HG03521 (cell line): Measurements from ENCODE around the gene SULT1A1.
"Not testable (repeated sequence)": the region's sequence is repeated elsewhere in the genome, so short reads cannot be mapped to it uniquely, and the experiment has no call there.

Source experiments
- ATAC-seq: cut with Tn5 transposase; IDR thresholded peaks from one replicate; pipeline ENCODE4 v1.9.1; 2021; ENCODE audit warnings: mild to moderate bottlenecking, moderate library complexity; ENCODE audit not compliant: unreplicated experiment

SULT1A1 gene

DNA sequence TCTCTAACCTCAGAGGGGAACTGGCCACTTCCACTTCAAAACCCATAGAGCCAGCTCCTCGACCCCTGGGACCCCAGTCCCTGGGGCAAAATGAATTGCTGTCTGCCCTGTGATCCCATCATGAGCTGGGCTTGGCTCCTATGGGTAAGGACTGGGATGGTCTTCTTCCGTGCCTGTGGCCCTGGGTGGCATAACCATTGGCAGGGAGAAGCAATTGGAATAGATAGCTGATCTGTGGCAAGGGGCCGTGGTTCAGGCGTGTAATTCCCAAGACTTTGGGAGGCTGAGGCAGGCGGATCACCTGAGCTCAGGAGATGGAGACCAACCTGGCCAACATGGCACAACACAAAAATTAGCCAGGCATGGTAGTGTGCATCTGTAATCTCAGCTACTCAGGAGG, 17.3 kb downstream of the SULT1A1 start:
- no peak for ATAC-seq

DNA sequence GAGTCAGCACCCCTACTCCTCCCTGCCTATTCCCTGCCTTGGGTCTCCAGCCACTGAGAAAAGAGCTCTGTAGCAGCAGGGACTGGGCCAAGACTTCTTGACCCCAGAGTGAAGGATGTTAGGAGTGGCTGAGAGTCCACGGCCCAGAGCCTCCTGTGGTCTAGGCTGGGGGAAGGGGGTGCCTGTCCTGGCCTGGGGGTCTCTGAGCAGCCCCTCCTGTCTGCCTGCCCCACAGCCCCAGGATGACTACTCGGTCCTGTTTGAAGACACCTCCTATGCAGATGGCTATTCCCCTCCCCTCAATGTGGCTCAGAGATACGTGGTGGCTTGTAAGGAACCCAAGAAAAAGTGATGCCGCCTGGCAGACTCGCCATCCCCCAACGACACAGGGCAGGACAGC, 18.5 kb downstream of the SULT1A1 start:
- ATAC-seq, result no peak

DNA sequence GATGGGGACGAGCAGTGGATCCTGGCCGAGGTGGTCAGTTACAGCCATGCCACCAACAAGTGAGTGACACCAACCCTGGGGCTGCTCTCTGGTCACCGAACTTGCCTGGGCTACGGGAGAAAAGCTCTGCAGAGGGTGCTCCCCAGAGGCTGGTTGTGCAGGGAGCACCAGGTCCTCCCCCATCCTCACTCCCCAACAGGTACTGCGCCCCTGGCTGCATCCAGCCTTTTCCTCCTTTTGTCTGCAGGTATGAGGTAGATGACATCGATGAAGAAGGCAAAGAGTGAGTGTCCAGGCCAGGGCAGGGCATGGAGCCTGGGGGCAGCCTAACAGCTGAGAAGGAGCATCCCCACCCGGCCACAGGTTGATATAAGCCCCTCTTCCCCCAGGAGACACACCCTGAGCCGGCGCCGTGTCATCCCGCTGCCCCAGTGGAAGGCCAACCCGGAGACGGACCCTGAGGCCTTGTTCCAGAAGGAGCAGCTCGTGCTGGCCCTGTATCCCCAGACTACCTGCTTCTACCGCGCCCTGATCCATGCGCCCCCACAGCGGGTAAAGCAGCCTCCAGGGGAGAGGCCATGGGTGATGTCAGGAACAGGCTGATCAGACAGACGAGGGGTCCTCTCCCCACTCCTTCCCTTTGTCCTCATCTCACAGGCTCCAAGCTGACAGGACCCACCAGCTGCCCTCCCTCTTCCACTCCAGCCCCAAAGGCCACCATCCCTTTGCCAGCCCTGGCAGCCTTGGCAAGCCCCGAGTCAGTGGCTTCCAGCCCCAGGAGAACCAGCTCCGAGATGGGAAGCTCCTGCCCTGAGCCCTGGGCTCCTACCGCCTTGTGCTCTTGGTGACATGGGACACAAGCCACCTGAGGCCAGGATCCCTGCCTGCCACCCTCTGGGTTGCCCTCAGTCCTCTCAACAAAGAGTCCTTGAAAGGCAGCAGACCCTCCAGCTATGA, 19.2 kb downstream of the SULT1A1 start:
- ATAC-seq, result no peak

DNA sequence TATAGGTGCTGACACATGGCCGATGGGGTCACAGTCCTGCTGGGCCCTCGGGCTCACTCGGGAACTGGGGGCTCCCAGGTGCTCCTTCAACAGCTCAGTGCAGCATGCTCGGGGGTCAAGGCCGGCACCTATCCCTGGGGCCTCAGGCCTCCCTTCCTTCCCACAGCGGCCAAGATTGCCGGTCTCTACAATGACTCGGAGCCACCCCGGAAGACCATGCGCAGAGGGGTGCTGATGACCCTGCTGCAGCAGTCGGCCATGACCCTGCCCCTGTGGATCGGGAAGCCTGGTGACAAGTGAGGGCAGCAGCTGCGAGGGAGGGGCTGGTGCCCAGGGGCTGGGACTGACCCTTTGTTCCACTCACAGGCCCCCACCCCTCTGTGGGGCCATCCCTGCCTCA, 19.9 kb downstream of the SULT1A1 start:
- no peak for ATAC-seq

DNA sequence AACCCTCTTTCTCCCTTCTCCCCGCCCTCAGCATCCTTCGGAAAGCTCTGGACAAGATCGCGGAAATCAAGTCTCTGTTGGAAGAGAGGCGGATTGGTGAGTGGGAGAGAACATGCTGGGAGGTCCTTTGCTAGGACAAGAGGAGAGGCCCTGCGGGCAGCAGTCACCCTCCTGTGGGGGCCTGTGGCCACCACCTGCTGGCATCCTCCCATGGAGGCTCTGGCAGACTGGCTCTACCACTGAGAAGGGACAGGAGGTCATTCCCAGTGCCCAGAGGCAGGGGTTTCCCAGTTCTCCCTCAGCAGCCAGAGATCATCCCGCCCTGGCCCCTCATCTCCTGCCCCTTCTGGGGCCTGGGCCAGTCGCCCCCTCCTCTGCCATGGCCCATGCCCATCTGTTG, 20.8 kb downstream of the SULT1A1 start:
- no peak for ATAC-seq

DNA sequence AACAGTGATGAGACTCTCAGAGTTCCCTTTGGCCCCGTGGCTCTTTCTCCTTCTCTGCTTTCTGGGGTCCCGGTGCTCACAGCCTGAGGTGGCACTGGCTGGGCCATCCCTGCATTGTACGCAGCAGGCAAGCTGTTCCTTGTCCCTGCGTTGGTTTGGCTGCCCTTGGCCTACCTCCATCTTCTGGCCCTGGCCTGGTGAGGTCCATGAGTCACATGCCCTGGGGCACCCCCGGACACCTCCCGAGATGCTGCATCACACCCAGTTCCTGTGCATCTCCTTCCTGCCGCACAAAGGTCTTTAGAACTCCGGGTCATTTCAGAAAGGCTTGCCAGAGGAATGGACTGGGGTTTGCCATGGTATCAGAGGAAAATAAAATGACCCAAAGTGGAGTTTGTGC, 22.5 kb downstream of the SULT1A1 start:
- no peak for ATAC-seq

DNA sequence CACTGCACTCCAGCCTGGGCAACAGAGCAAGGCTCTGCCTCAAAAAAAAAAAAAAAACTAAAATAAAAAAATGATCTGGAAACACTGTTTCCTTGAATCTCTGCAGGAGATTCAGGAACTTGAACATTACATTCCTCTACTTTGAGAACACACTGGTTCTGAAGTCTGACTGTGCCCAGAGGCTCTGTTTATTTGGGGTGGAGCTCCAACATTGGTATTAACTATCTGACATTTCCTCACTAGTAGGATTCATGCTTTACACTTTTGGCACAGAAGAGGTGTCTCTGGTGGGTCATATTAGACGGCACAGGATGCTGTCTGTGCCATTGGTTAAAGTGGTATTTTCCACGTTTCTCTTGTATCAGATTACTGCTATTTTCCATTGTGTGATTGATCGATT, 23.4 kb downstream of the SULT1A1 start:
- ATAC-seq, result no peak

DNA sequence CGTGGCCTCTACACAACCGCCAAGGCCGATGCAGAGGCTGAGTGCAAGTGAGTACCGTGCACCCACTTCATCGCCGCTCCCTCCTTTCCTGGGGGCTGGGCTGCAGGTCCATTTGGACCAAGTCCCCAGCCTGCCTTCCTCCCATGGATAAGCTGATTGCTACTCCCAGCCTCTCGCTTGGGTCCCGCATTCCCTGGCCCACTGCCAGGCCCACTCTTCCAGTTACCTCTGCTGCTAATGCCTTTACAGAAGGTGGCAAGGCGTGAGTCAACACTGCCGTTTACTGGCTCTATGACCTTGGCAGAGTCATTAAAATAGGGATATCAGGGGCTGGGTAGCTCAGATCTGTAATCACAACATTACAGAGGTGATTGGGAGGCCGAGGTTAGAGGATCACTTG, 24.2 kb downstream of the SULT1A1 start:
- no peak for ATAC-seq

DNA sequence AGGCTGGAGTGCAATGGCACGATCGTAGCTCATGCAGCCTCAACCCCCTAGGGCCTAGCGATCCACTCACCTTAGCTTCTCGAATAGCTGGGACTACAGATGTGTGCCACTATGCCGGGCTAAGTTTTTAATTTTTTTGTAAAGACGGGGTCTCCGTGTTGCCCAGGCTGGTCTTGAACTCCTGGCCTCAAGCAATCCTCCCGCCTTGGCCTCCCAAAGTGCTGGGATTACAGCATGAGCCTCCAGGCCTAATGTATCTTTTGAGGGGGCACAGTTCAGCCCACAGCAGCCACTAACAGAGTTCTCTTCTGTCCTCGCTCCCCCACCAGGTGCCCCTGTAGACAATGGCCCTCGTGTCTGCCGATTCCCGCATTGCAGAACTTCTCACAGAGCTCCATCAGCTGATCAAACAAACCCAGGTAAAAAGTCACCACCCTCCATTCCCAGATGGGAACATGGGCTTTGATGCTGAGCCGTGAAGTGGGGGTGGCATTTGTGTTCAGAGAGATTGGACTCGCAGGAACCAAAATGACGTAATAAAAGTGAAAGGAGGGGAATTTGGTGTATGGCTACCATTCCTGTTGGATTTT, 29.0 kb downstream of the SULT1A1 start:
- no peak for ATAC-seq

DNA sequence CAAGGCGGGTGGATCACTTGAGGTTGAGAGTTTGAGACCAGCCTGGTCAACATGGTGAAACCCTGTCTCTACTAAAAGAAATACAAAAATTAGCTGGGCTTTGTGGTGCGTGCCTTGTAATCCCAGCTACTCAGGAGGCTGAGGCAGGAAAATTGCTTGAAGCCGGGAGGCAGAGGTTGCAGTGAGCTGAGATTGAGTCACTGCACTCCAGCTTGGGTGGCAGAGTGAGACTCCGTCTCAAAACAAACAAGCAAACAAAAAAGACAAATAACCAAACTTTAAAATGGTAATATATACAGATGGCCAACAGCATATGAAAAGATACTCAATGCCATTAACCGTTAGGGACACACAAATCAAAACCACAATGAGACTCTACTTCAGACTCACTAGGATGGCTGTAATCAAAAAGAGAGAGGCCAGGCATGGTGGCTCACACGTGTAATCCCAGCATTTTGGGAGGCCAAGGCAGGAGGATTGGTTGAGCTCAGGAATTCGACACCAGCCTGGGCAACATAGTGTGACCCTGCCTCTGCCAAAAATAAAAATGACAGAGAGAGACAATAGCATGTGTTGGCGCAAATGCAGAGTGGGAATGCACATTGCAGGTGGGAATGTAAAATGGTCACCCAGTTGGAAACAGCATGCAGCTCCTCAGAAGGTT, 34.3 kb downstream of the SULT1A1 start:
- no peak for ATAC-seq

DNA sequence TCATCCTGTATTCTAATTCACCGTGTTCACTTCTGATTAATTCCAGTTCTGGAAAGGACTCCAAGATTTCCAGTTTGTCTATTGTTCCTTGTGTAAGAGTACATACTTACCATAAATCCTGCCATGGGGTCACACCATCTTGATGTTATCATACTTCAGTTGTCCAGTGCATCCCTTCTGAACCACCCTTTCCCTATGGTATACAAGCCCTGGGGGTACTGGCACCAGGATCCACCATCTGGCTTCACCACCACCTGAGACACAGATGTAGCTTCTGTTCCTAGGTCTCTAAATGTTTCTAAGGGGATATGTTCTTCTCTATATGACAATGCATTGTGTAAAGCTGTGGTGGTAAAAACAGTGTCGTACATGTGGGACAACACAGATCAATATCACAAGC, 34.9 kb downstream of the SULT1A1 start:
- no peak for ATAC-seq

DNA sequence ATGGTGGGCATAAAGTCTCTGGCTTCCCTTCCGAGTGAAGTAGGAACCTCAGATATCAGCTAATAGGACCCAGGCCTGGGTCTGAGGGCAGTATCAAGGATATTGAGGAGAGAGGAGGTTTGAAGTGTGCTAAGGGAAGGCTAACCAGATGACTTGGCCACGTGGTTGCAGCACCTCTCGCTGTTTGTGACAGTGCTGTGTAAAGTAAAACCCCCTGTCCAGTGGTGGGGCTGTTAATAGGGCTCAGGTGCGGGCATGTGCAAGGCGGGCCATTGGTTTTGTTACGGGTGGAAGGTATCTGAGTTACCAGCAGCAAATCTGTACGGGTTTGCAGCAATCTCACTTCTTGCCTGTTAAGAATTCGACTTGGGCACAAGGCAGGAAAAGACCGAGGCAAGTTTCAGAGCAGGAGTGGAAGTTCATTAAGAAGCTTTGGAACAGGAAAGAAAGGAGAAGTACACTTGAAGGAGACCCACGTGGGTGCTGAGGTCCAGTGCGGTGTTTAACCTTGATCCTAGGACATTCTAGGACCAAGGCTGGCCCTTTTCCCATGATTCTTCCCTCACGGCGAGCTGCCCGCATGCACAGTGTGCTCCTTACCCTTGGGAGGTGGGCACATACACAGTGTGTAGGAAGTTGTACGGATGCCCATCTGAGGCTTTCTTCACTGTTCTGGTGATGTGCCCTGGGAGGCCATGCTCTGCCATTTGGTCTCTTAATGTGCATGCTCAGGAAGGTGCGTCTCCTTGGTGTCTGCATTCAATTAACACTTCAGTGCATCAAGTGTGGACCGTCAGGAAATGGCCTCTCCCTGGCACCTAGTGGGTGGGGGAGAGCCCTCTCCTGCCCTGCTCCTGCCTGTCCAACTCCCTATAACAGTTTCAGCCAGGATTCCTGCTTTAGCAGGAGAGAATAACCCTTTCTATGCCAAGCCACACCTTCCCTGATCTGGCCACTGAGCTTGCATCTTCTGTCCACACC, 35.8 kb downstream of the SULT1A1 start:
- no peak for ATAC-seq

DNA sequence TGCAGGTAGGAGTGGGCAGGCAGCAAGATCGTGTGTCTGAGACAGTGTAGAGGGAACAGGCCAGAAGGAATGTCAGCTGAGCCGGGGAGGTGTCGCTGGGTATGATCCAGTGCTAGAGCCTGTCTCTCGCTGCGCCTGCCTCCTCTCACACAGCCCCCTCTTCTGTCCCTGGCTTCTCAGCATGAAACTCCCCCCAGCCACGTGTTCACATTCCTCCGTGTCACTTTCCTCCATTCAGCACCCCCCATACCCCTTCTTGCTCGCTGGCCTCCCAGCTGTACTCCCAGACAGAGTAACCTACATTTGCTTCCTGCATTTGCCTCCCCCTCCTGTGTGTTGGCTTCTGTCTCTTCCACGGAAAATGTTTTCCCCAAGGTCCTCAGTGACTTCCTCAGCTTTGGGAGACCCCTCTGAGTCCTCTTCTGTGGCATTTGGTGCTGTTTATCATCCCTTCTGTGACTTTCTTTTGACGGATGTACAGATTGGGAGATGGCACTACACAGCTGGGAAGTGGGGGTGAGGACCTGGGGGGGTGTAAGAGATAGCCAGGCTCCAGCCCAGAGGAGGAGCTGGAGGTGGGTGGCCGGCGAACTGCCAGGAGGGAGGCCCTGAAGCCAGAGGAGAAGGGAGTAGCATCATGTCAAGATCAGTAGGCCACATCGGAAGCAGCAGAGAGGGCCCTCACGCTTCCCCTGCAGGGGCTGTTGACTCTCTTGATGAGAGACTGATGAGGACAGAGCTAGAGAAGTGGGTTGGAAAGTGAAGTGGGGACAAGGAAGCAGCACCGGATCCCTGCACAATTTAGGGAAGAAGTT, 36.9 kb downstream of the SULT1A1 start:
- ATAC-seq, result no peak

DNA sequence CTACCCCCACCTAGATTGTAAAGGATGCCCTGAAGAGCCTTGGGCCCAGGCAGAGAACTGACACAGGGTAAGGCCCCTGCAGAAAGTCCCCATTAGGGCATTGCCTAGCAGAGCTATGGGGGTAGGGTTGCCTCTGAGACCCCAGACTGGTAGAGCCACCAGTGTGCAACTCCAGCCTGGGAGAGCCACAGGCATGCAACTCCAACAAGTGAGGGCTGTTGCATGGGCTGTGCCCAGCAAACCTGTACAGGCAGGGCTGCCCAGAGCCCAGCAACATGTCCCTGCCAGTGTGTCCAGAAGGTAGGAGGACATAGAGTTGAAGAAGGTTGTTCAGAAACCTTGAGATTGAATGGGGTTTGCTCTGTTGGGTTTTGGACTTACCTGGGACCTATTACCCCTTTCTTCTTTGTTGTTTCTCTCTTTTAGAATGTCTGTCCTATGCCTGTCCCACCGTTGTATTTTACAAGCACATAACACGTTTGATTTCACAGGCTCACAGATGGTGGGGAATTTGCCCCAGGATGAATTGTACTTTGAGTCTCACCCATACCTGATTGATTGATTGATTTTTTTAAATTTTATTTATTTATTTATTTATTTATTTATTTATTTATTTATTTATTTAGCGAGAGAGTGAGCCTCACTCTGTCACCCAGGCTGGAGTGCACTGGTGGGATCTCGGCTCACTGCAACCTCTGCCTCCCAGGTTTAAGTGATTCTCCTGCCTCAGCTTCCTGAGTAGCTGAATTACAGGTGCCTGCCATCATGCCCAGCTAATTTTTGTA, 39.7 kb downstream of the SULT1A1 start:
- no peak for ATAC-seq

DNA sequence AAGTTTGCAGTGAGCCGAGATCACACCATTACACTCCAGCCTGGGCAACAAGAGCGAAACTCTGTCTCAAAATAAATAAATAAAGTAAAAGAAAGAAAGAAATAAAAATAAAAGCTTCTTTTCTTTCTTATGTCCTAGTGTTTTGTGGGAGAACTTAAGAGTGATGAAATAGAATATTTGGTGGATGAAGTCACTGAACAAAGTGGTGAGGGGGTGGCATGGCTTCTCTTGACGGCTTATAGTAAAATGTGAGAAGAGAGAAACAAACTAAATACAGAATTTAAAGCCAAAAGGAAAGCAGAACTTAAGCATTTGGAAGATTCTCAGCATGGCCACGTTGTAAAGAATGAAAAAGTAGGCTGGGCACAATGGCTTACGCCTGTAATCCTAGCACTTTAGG, 40.8 kb downstream of the SULT1A1 start:
- ATAC-seq, result no peak

DNA sequence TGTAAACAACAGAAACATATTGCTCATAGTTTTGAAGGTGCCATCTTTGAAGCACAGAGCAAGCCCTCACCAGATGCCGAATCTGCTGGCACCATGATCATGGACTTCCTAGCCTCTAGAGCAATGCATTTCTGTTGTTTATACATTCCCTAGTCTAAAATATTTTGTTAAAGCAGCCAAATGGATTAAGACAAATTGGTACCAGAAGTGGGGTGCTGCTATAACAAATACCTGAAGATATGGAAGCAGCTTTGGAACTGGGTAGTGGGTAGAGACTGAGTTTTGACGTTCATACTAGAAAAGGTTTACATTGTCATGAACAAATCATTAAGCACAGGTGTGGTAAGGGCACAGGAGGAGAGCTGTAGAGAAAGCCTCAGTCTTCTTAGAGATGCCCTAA, 42.6 kb downstream of the SULT1A1 start:
- ATAC-seq, result no peak

DNA sequence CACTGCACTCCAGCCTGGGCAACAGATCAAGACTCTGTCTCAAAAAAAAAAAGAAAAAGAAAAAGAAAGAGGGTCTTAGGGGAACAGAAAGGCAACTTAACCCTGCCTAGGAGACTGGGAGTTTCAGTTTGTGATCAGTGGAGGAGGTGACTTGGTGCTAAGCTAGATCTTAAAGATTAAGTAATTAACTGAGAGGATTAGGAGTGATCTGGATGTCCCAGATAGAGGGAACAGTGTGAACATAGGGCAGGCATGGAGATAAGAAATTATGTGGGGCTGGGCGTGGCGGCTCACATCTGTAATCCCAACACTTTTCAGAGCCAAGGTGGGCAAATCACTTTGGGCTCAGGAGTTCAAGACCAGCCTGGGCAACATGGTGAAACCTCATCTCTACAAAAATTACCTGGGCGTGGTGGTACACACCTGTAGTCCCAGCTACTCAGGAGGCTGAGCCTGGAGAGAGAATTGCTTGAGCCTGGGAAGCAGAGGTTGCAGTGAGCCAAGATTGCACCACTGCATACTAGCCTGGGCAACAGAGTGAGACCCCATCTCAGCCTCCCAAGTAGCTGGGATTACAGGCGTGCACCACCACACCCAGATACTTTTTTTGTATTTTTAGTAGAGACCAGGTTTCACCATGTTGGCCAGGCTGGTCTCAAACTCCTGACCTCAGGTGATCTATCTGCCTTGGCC, 43.5 kb downstream of the SULT1A1 start:
- ATAC-seq, result not testable (repeated sequence)

DNA sequence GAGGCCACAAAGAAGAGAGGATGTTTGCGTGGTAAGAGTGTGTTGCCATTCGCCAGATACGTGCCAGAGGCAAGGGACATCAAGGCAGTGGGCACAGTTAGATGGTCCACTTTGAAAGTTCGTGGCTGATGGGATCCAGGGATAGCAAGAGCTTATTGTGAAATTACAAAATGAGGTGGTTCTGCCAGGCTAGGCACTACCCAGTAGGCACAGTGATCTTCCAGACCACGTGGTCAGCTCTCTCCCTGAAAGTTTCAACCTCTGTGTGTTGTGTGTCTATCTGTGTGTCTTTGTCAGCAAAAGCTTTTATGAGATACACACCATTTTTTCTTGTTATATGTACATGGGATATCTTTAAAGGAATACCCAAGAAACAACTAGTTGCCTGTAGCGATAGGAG, 46.6 kb downstream of the SULT1A1 start:
- no peak for ATAC-seq

DNA sequence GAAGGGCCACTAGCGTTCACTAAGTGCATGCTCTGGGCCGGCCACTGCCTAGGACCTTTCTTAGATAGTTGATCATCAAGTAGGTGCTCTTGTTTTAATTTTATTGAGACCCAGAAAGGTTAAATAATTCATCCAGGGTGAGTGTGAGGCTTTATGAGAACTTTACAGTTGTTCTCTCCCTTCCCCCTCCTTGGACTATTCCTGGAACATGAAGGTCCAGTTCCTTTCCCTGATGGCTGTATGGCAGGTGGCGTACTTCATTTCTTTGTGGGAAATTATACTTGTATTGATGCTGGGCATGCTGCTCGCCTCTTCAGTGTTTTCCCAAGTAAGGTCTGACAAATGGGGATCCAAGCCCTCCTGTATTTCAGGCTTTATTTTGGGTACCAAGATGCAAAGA, 47.6 kb downstream of the SULT1A1 start:
- ATAC-seq, result no peak
